H1 (cell line): ENCODE measurements around the gene PLXNB2. TPM values are rescaled to one million over a fixed set of nuclear protein-coding genes. Genes with fewer than 3 reads are reported as not detected.

Source experiments
- CTCF ChIA-PET: fragments of 300-600 bp; sonication (Branson Sonifier 250); formaldehyde crosslinking; loops from one replicate; lab custom pipeline; 2021; ENCODE audit not compliant: partially characterized antibody; lab: Charles Lee
- POLR2A ChIA-PET: fragments of 300-600 bp; sonication (Branson Sonifier 250); formaldehyde crosslinking; loops from one replicate; lab custom pipeline; 2021; ENCODE audit warnings: inconsistent platforms; ENCODE audit not compliant: partially characterized antibody; lab: Charles Lee
- DNase-seq, 2 experiments: peaks; one replicate each; pipeline versions ENCODE4 v3.0.0 to v3.0.0-alpha.2; 2010 to 2022; ENCODE audit warnings: low spot score in 2 of 2, low read depth in 1 of 2, mixed read lengths in 1 of 2
- FAIRE-seq: peaks from 2 replicates; lab custom pipeline; 2011; peaks lifted over from hg19 to GRCh38; lab: Jason Lieb, UNC
- H2AFZ ChIP-seq: 2 replicates; pipeline ENCODE4 v1.8.1; 2012; ENCODE audit warnings: low read length, inconsistent platforms
- H2AK5ac ChIP-seq: 2 replicates; pipeline ENCODE4 v1.6.1; 2013; ENCODE audit warnings: low read depth, low read length
- H2BK120ac ChIP-seq: replicated peaks from 2 replicates; pipeline ENCODE3; 2013; ENCODE audit warnings: low read depth, low read length, inconsistent platforms
- H2BK12ac ChIP-seq: 2 replicates; pipeline ENCODE4 v1.6.1; 2013; ENCODE audit warnings: low read depth, low read length
- H2BK15ac ChIP-seq: 2 replicates; pipeline ENCODE4 v1.6.1; 2013; ENCODE audit warnings: low read length
- H2BK20ac ChIP-seq: 2 replicates; pipeline ENCODE4 v1.6.1; 2013; ENCODE audit warnings: low read length
- H2BK5ac ChIP-seq: 2 replicates; pipeline ENCODE4 v1.6.1; 2013; ENCODE audit warnings: low read depth, low read length
- H3K14ac ChIP-seq: 2 replicates; pipeline ENCODE4 v1.6.1; 2013; ENCODE audit warnings: inconsistent platforms; ENCODE audit not compliant: insufficient read length
- H3K18ac ChIP-seq: 2 replicates; pipeline ENCODE4 v1.6.1; 2013; ENCODE audit warnings: low read length; ENCODE audit errors: extremely low read depth
- H3K23ac ChIP-seq: 2 replicates; pipeline ENCODE4 v1.6.1; 2013; ENCODE audit warnings: inconsistent platforms; ENCODE audit not compliant: insufficient read length
- H3K23me2 ChIP-seq: 2 replicates; pipeline ENCODE4 v1.6.1; 2013; ENCODE audit warnings: low read depth, low read length
- H3K27ac ChIP-seq: 2 replicates; pipeline ENCODE4 v1.6.1; 2011; ENCODE audit warnings: low read depth, low read length, inconsistent platforms
- H3K27me3 ChIP-seq, 4 experiments: replicated peaks in 1 of 4; 1 replicate in 1 of 4; 2 replicates in 3 of 4; pipeline versions ENCODE4 v1.6.1 to v1.8.1; 2011 to 2013; ENCODE audit warnings: low read length in 3 of 4, mild to moderate bottlenecking in 3 of 4, inconsistent platforms in 2 of 4, mixed read lengths in 2 of 4, moderate library complexity in 1 of 4; ENCODE audit not compliant: control insufficient read depth in 3 of 4, insufficient read depth in 3 of 4; ENCODE audit errors: extremely low read depth in 1 of 4
- H3K36me3 ChIP-seq, 4 experiments: 2 replicates each; pipeline versions ENCODE4 v1.6.1 to v1.8.1; 2011 to 2013; ENCODE audit warnings: mild to moderate bottlenecking in 4 of 4, low read length in 3 of 4, moderate library complexity in 2 of 4, control low read depth in 1 of 4, inconsistent platforms in 1 of 4; ENCODE audit not compliant: insufficient read depth in 4 of 4, control insufficient read depth in 2 of 4
- H3K4ac ChIP-seq: replicated peaks from 2 replicates; pipeline ENCODE3; 2013; ENCODE audit warnings: low read length, low read depth, mixed read lengths, inconsistent platforms; ENCODE audit not compliant: insufficient read length
- H3K4me1 ChIP-seq, 4 experiments: replicated peaks in 1 of 4; 1 replicate in 1 of 4; 2 replicates in 3 of 4; pipeline versions ENCODE4 v1.6.1 to v1.8.1; 2011 to 2013; ENCODE audit warnings: low read length in 3 of 4, inconsistent platforms in 2 of 4, mixed read lengths in 1 of 4; ENCODE audit not compliant: insufficient read depth in 4 of 4, control insufficient read depth in 3 of 4
- H3K4me2 ChIP-seq, 2 experiments: 2 replicates each; pipeline versions ENCODE4 v1.6.1 to v1.8.1; 2011 to 2013; ENCODE audit warnings: low read depth in 2 of 2, low read length in 2 of 2, control low read depth in 1 of 2, inconsistent platforms in 1 of 2, mild to moderate bottlenecking in 1 of 2; ENCODE audit not compliant: insufficient read depth in 1 of 2
- H3K4me3 ChIP-seq, 4 experiments: fragments of 200-600, 300-600 bp in 1 of 4; sonication (generic), shearing (Covaris generic), sonication (Bioruptor Twin) in 1 of 4; 2 replicates each; pipeline versions ENCODE4 v1.5.1 to v1.8.1; 2011 to 2016; ENCODE audit warnings: low read length in 4 of 4, low read depth in 3 of 4, control low read depth in 2 of 4, inconsistent platforms in 2 of 4, mild to moderate bottlenecking in 2 of 4, mixed read lengths in 1 of 4, moderate library complexity in 1 of 4; ENCODE audit not compliant: insufficient read depth in 2 of 4; ENCODE audit errors: extremely low read depth in 1 of 4
- H3K56ac ChIP-seq: replicated peaks from 2 replicates; pipeline ENCODE3; 2013; ENCODE audit warnings: low read depth, mild to moderate bottlenecking, mixed read lengths, low read length, inconsistent platforms; ENCODE audit not compliant: insufficient read length
- H3K79me1 ChIP-seq: 2 replicates; pipeline ENCODE4 v1.6.1; 2013; ENCODE audit warnings: low read depth, low read length, control low read depth
- H3K79me2 ChIP-seq, 2 experiments: 2 replicates each; pipeline versions ENCODE4 v1.6.1 to v1.8.1; 2012 to 2013; ENCODE audit warnings: low read length in 2 of 2, mild to moderate bottlenecking in 2 of 2, inconsistent platforms in 1 of 2; ENCODE audit not compliant: insufficient read depth in 2 of 2, control insufficient read depth in 1 of 2
- H3K9ac ChIP-seq, 4 experiments: replicated peaks in 1 of 4; 1 replicate in 1 of 4; 2 replicates in 3 of 4; pipeline versions ENCODE4 v1.6.1 to v1.8.1; 2011 to 2013; ENCODE audit warnings: low read depth in 3 of 4, low read length in 3 of 4, control low read depth in 2 of 4, mild to moderate bottlenecking in 2 of 4, moderate library complexity in 2 of 4, inconsistent platforms in 1 of 4; ENCODE audit errors: extremely low read depth in 1 of 4
- H3K9me3 ChIP-seq, 2 experiments: 2 replicates each; pipeline versions ENCODE4 v1.6.1 to v1.8.1; 2012 to 2013; ENCODE audit warnings: mild to moderate bottlenecking in 2 of 2, moderate library complexity in 2 of 2, control low read depth in 1 of 2, inconsistent platforms in 1 of 2, low read depth in 1 of 2, low read length in 1 of 2, mixed read lengths in 1 of 2; ENCODE audit not compliant: insufficient read depth in 2 of 2
- H4K20me1 ChIP-seq, 2 experiments: replicated peaks in 1 of 2; 2 replicates each; pipeline versions ENCODE3 to v1.8.1; 2011 to 2013; ENCODE audit warnings: inconsistent platforms in 2 of 2, low read length in 2 of 2, mild to moderate bottlenecking in 1 of 2; ENCODE audit not compliant: insufficient read depth in 2 of 2, control insufficient read depth in 1 of 2
- H4K5ac ChIP-seq: 2 replicates; pipeline ENCODE4 v1.6.1; 2013; ENCODE audit warnings: low read length, low read depth, mixed read lengths, inconsistent platforms; ENCODE audit not compliant: insufficient read length
- H4K8ac ChIP-seq: 2 replicates; pipeline ENCODE4 v1.8.0; 2013; ENCODE audit warnings: mild to moderate bottlenecking, moderate library complexity, low read length, inconsistent platforms; ENCODE audit not compliant: insufficient read depth; ENCODE audit errors: extremely low read depth
- H4K91ac ChIP-seq: replicated peaks from 2 replicates; pipeline ENCODE3; 2013; ENCODE audit warnings: low read length, mixed read lengths, inconsistent platforms; ENCODE audit not compliant: insufficient read length
- CBX5 ChIP-seq: fragments of 300-800, 300-1000 bp; sonication (generic); IDR thresholded peaks from 2 replicates; pipeline ENCODE4 v1.7.1; 2016; ENCODE audit warnings: antibody characterized with exemption, low read length, low read depth
- CREB1 ChIP-seq: IDR thresholded peaks from 2 replicates; pipeline ENCODE4 v1.6.1; 2012; ENCODE audit warnings: inconsistent platforms
- CTBP2 ChIP-seq: IDR thresholded peaks from 2 replicates; pipeline ENCODE4 v1.7.0; 2011; ENCODE audit warnings: borderline replicate concordance, mild to moderate bottlenecking, moderate library complexity, mixed read lengths, low read length; ENCODE audit not compliant: insufficient read depth, insufficient read length
- HDAC2 ChIP-seq, 2 experiments: fragments of 300-600 bp in 1 of 2; sonication (generic) in 1 of 2; IDR thresholded peaks; 2 replicates each; pipeline ENCODE4 v1.6.1; 2011 to 2012; ENCODE audit warnings: low read depth in 2 of 2, low read length in 2 of 2, mild to moderate bottlenecking in 2 of 2, moderate library complexity in 2 of 2, borderline replicate concordance in 1 of 2, inconsistent platforms in 1 of 2
- JUND ChIP-seq: IDR thresholded peaks from 2 replicates; pipeline ENCODE4 v1.6.1; 2011; ENCODE audit warnings: mild to moderate bottlenecking, improper control_type of control experiment, low read length
- KDM4A ChIP-seq: IDR thresholded peaks from one replicate; pipeline ENCODE4 v1.7.1; 2012; ENCODE audit warnings: low read depth, mild to moderate bottlenecking, moderate library complexity, low read length, inconsistent platforms; ENCODE audit not compliant: severe bottlenecking
- NANOG ChIP-seq: IDR thresholded peaks from 2 replicates; pipeline ENCODE4 v1.6.1; 2011; ENCODE audit warnings: low read length, low read depth, mild to moderate bottlenecking, inconsistent platforms; ENCODE audit not compliant: insufficient read depth, poor library complexity, severe bottlenecking
- TEAD4 ChIP-seq: IDR thresholded peaks from 2 replicates; pipeline ENCODE4 v1.6.1; 2012; ENCODE audit warnings: low read depth, low read length, inconsistent platforms, mixed read lengths
- WGBS, 2 experiments: shearing (Covaris generic) in 1 of 2; methylation state at CpG; one replicate each; pipeline versions ENCODE4 v1.1.6 to v1.1.7; 2013 to 2015; ENCODE audit warnings: low lambda C conversion rate in 2 of 2, mixed read lengths in 2 of 2, inconsistent platforms in 1 of 2, low coverage in 1 of 2, missing lambda C conversion rate in 1 of 2; ENCODE audit not compliant: insufficient replicate concordance in 2 of 2, insufficient coverage in 1 of 2, insufficient read length in 1 of 2; ENCODE audit errors: extremely low coverage in 1 of 2, missing lambda C conversion rate in 1 of 2; 5-methylcytosine and 5-hydroxymethylcytosine counted together
- polyA plus RNA-seq, 7 experiments: library from polyadenylated mRNA; depleted of rRNA in 3 of 7; stranded (reverse) in 5 of 7; unstranded in 2 of 7; fragments of >200 nt in 5 of 7; fragments of 200-250 nt in 2 of 7; gene quantifications; 1 replicate in 5 of 7; 2 replicates in 1 of 7; 4 replicates in 1 of 7; pipeline versions ENCODE4 v1.2.1 to v1.2.3, GENCODE V29; 2011 to 2013; ENCODE audit warnings: missing spikeins in 2 of 7, mixed read lengths in 2 of 7
- total RNA-seq: library from RNA; stranded (reverse); fragmentation: NEBNext Ultra II Directional; extraction: Animal tissue kit (Norgen Biotek cat#: 25700); gene quantifications from 2 replicates; pipeline ENCODE4 v1.2.1, GENCODE V29; 2021

Gene PLXNB2
- total and polyA plus RNA-seq, 2 of the 8 experiments (the other 6 are each of a cell fraction or from before 2014, with no cell fraction given), result 58.3 to 92.8 TPM

GRCh38 chr22:50275181-50276055, 32.0 kb downstream of the PLXNB2 start:
- Histone ChIP-seq H2BK20ac (no peak overlapping the region), H3K4me3 (no peak overlapping the region), H2BK12ac (no peak overlapping the region), H3K4me2 (no peak overlapping the region), H2AFZ (no peak overlapping the region), H3K27ac (no peak overlapping the region), H3K79me2 (no peaks in the 10 kb centered on the region), H2AK5ac (no peak overlapping the region), H2BK120ac (no peak overlapping the region), H3K9me3 (peaks cover 7 to 24% of the 10 kb centered on the region in 2 experiments; a peak in 3 of 4 replicates), H4K20me1 (peaks cover 6 to 11% of the 10 kb centered on the region in 2 experiments), H3K23me2 (peaks cover 8% of the 10 kb centered on the region; the same call in 1 of the 2 replicates), H2BK15ac (no peak overlapping the region), H4K91ac (no peak overlapping the region), H3K56ac (no peak overlapping the region), H3K4ac (no peak overlapping the region), H3K36me3 (peaks cover 12 to 54% (median 36%) of the 10 kb centered on the region in 4 experiments), H4K5ac (no peak overlapping the region), H3K79me1 (no peaks in the 10 kb centered on the region), H3K9ac (no peak overlapping the region), H2BK5ac (no peak overlapping the region), H3K4me1 (peaks cover 2 to 11% (median 7%) of the 10 kb centered on the region in 4 experiments; a peak in 5 of 7 replicates), H3K23ac (no peak overlapping the region), H3K27me3 (peaks cover 6 to 13% (median 12%) of the 10 kb centered on the region in 4 experiments; a peak in 6 of 7 replicates), H3K18ac (no peak overlapping the region), H4K8ac (no peak overlapping the region; the same call in 1 of the 2 replicates), H3K14ac (no peak overlapping the region)
- ChIA-PET CTCF (interaction anchor here (0.6 to 6.0 kb wide), 30 partner anchors 8 to 513 kb away, joined by 3 to 39 read pairs (median 4); partner anchors contain the start of genes HDAC10 and MAPK12), POLR2A (interaction anchor here (1.2 kb wide), 2 partner anchors 25 to 53 kb away, joined by 3 read pairs; partner anchors contain the start of gene HDAC10)
- DNase-seq, result no peak
- no peak for FAIRE-seq
- WGBS, 2 experiments, result 94% methylated on average over 32 of the region's 43 CpGs; no CpG with 5 or more reads in 1 of the 2 experiments
- TF ChIP-seq CTBP2, result no peak
- TF ChIP-seq TEAD4, result no peak
- no peak for TF ChIP-seq KDM4A
- TF ChIP-seq JUND, result no peak
- no peak for TF ChIP-seq CBX5
- TF ChIP-seq HDAC2 (IDR thresholded peaks at IDR 0.05; ENCODE audit: borderline replicate concordance in 1 of 2, low read depth in 2 of 2, low read length in 2 of 2), result no peak
- no peak for TF ChIP-seq NANOG
- no peak for TF ChIP-seq CREB1
